ENCODE data around the gene MZB1. TPM values are rescaled to one million over a fixed set of nuclear protein-coding genes. Genes with fewer than 3 reads are reported as not detected.
"Not testable (repeated sequence)": the region's sequence is repeated elsewhere in the genome, so short reads cannot be mapped to it uniquely, and the experiment has no call there.

The MZB1 gene
- polyA plus RNA-seq, 1 of the 3 experiments (the other 2 are of a cell fraction), result not detected

GRCh38 chr5:139358064-139358463, 31.6 kb downstream of the MZB1 start:
- POLR2A ChIA-PET, result no interaction called here
- CTCF ChIA-PET, result no interaction called here
- no peak overlapping the region for H3K4me2 ChIP-seq
- H3F3A ChIP-seq (replicated peaks; ENCODE audit: insufficient read depth), result peaks cover 3% of the 10 kb centered on the region
- H3K9ac ChIP-seq, result no peak overlapping the region
- DNase-seq, result no peak
- H3K27ac ChIP-seq (ENCODE audit: low read depth in 2 of 2, low read length in 1 of 2), result no peak overlapping the region
- no peaks in the 10 kb centered on the region for H3K9me2 ChIP-seq
- no peak overlapping the region for H2AFZ ChIP-seq (ENCODE audit: low read depth)
- peaks cover 100% of the 10 kb centered on the region for H4K20me1 ChIP-seq (ENCODE audit: insufficient read depth)
- no peaks in the 10 kb centered on the region for H3K4me1 ChIP-seq (ENCODE audit: control insufficient read depth in 1 of 2, insufficient read depth in 2 of 2, low read depth in 1 of 2, low read length in 1 of 2)
- TF ChIP-seq USF2 (IDR thresholded peaks at IDR 0.05; ENCODE audit: borderline replicate concordance, low read depth, low read length), result no peak
- no peak for TF ChIP-seq MEF2A (IDR thresholded peaks at IDR 0.05; ENCODE audit: borderline replicate concordance, low read depth)
- TF ChIP-seq, protein P1, sequence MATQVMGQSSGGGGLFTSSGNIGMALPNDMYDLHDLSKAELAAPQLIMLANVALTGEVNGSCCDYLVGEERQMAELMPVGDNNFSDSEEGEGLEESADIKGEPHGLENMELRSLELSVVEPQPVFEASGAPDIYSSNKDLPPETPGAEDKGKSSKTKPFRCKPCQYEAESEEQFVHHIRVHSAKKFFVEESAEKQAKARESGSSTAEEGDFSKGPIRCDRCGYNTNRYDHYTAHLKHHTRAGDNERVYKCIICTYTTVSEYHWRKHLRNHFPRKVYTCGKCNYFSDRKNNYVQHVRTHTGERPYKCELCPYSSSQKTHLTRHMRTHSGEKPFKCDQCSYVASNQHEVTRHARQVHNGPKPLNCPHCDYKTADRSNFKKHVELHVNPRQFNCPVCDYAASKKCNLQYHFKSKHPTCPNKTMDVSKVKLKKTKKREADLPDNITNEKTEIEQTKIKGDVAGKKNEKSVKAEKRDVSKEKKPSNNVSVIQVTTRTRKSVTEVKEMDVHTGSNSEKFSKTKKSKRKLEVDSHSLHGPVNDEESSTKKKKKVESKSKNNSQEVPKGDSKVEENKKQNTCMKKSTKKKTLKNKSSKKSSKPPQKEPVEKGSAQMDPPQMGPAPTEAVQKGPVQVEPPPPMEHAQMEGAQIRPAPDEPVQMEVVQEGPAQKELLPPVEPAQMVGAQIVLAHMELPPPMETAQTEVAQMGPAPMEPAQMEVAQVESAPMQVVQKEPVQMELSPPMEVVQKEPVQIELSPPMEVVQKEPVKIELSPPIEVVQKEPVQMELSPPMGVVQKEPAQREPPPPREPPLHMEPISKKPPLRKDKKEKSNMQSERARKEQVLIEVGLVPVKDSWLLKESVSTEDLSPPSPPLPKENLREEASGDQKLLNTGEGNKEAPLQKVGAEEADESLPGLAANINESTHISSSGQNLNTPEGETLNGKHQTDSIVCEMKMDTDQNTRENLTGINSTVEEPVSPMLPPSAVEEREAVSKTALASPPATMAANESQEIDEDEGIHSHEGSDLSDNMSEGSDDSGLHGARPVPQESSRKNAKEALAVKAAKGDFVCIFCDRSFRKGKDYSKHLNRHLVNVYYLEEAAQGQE (IDR thresholded peaks at IDR 0.05; ENCODE audit: low read depth, low read length), result no peak
- TF ChIP-seq, protein P2, sequence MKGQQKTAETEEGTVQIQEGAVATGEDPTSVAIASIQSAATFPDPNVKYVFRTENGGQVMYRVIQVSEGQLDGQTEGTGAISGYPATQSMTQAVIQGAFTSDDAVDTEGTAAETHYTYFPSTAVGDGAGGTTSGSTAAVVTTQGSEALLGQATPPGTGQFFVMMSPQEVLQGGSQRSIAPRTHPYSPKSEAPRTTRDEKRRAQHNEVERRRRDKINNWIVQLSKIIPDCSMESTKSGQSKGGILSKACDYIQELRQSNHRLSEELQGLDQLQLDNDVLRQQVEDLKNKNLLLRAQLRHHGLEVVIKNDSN (IDR thresholded peaks at IDR 0.05; ENCODE audit: borderline replicate concordance, low read depth), result no peak
- no peak for TF ChIP-seq RAD21 (IDR thresholded peaks at IDR 0.05; ENCODE audit: low read length)
- no peak for TF ChIP-seq EP300 (IDR thresholded peaks at IDR 0.05; ENCODE audit: borderline replicate concordance in 1 of 2, low read depth in 1 of 2, low read length in 1 of 2)
- no peak for TF ChIP-seq RXRA (IDR thresholded peaks at IDR 0.05; ENCODE audit: borderline replicate concordance, low read depth)
- TF ChIP-seq SIN3A (IDR thresholded peaks at IDR 0.05; ENCODE audit: borderline replicate concordance, low read depth, low read length), result no peak
- TF ChIP-seq ZBTB33 (IDR thresholded peaks at IDR 0.05; ENCODE audit: borderline replicate concordance, low read depth), result no peak
- TF ChIP-seq, protein P3, sequence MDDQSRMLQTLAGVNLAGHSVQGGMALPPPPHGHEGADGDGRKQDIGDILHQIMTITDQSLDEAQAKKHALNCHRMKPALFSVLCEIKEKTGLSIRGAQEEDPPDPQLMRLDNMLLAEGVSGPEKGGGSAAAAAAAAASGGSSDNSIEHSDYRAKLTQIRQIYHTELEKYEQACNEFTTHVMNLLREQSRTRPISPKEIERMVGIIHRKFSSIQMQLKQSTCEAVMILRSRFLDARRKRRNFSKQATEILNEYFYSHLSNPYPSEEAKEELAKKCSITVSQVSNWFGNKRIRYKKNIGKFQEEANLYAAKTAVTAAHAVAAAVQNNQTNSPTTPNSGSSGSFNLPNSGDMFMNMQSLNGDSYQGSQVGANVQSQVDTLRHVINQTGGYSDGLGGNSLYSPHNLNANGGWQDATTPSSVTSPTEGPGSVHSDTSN (IDR thresholded peaks at IDR 0.05), result no peak
- no peak for TF ChIP-seq MXI1 (IDR thresholded peaks at IDR 0.05; ENCODE audit: low read depth, low read length)
- TF ChIP-seq, protein P4, sequence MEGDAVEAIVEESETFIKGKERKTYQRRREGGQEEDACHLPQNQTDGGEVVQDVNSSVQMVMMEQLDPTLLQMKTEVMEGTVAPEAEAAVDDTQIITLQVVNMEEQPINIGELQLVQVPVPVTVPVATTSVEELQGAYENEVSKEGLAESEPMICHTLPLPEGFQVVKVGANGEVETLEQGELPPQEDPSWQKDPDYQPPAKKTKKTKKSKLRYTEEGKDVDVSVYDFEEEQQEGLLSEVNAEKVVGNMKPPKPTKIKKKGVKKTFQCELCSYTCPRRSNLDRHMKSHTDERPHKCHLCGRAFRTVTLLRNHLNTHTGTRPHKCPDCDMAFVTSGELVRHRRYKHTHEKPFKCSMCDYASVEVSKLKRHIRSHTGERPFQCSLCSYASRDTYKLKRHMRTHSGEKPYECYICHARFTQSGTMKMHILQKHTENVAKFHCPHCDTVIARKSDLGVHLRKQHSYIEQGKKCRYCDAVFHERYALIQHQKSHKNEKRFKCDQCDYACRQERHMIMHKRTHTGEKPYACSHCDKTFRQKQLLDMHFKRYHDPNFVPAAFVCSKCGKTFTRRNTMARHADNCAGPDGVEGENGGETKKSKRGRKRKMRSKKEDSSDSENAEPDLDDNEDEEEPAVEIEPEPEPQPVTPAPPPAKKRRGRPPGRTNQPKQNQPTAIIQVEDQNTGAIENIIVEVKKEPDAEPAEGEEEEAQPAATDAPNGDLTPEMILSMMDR (IDR thresholded peaks at IDR 0.05), result no peak
- no peak for TF ChIP-seq ELF1 (IDR thresholded peaks at IDR 0.05)
- no peaks in the 10 kb centered on the region for H3K27me3 ChIP-seq (ENCODE audit: insufficient read depth)
- no peaks in the 10 kb centered on the region for H3K9me3 ChIP-seq
- no peak overlapping the region for H3K4me3 ChIP-seq (ENCODE audit: low read depth in 2 of 2, low read length in 1 of 2)
- peaks cover 12 to 27% of the 10 kb centered on the region in 2 experiments for H3K36me3 ChIP-seq (replicated peaks in 1 of 2; ENCODE audit: control insufficient read depth in 1 of 2, insufficient read depth in 2 of 2, low read length in 1 of 2)
- H3K79me2 ChIP-seq (ENCODE audit: insufficient read depth), result peaks cover 100% of the 10 kb centered on the region

DNA sequence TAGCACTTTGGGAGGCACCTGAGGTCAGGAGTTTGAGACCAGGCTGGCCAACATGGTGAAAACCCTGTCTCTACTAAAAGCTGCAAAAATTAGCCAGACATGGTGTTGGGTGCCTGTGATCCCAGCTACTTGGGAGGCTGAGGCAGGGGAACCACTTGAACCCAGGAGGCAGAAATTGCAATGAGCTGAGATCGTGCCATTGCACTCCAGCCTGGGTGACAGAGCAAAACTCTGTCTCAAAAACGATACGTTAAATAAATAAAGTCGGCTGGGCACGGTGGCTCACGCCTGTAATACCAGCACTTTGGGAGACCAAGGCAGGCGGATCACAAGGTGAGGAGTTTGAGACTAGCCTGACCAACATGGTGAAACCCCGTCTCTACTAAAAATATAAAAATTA, 33.8 kb downstream of the MZB1 start:
- DNase-seq; H3K4me1 ChIP-seq (ENCODE audit: control insufficient read depth in 1 of 2, insufficient read depth in 2 of 2, low read depth in 1 of 2, low read length in 1 of 2); H3K27ac ChIP-seq (ENCODE audit: low read depth in 2 of 2, low read length in 1 of 2); H3K9me2 ChIP-seq; H3K4me3 ChIP-seq (ENCODE audit: low read depth in 2 of 2, low read length in 1 of 2); H3K9ac ChIP-seq; H3K9me3 ChIP-seq; H3F3A ChIP-seq (replicated peaks; ENCODE audit: insufficient read depth); H3K27me3 ChIP-seq (ENCODE audit: insufficient read depth); H3K4me2 ChIP-seq; POLR2A ChIA-PET; H2AFZ ChIP-seq (ENCODE audit: low read depth): not testable (repeated sequence)
- WGBS (ENCODE audit: low lambda C conversion rate), result 97% methylated on average over 8 of the region's 8 CpGs
- peaks cover 98% of the 10 kb centered on the region for H4K20me1 ChIP-seq (ENCODE audit: insufficient read depth)
- H3K79me2 ChIP-seq (ENCODE audit: insufficient read depth), result peaks cover 100% of the 10 kb centered on the region
- CTCF ChIA-PET, result interaction anchor here (1.0 to 1.6 kb wide), 2 partner anchors 13 to 55 kb away, joined by 3 read pairs; no protein-coding TSS in a partner anchor
- peaks cover 12 to 38% of the 10 kb centered on the region in 2 experiments for H3K36me3 ChIP-seq (replicated peaks in 1 of 2; ENCODE audit: control insufficient read depth in 1 of 2, insufficient read depth in 2 of 2, low read length in 1 of 2)

Data from SK-N-SH (cell line).